Measurements from ENCODE around the gene ZBTB7C. TPM values are rescaled to one million over a fixed set of nuclear protein-coding genes. Genes with fewer than 3 reads are reported as not detected.

Gene ZBTB7C
- total RNA-seq, 1 experiment from 2014 or later = not detected

DNA sequence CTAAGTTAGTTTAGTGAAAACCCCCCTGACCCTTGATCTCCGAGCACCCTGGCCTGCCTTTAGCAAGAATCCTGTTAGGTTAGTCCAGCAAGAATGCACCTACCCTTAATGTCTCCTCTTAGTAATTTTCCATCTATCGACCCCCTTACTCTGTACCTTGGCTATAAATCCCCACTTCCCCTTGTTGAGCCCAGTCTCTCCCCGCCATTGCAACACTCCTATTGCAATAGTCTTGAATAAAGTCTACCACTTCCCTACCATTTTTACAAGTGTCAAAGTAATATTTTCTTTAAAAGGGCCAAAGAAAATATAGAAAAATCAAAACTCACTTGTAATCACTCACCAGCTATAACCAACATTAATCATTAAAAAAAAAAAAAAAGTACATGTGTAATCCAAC, 4.2 kb upstream of the ZBTB7C start:
- no TSS peak for BruUV-seq (replicated peaks)
- no peaks in the 10 kb centered on the region for H3K9me3 Mint-ChIP-seq (ENCODE audit: low read depth, unreplicated experiment)
- no peak for DNase-seq
- peaks cover 85% of the 10 kb centered on the region for H3K27me3 Mint-ChIP-seq (ENCODE audit: unreplicated experiment)
- intact Hi-C loops (cut with micrococcal nuclease; ENCODE audit: unreplicated experiment) = loop anchor here (10.0 kb wide), 1 partner anchor 179 kb away; no protein-coding TSS in a partner anchor
- H3K4me1 Mint-ChIP-seq (ENCODE audit: low read depth, unreplicated experiment) = peaks cover 7% of the 10 kb centered on the region
- TF ChIP-seq CTCF (IDR thresholded peaks at IDR 0.05; ENCODE audit: unreplicated experiment) = no peak
- H3K27ac Mint-ChIP-seq (ENCODE audit: unreplicated experiment) = no peak overlapping the region
- CTCF ChIA-PET = no interaction called here
- no peak overlapping the region for H3K4me3 Mint-ChIP-seq (ENCODE audit: low read depth, unreplicated experiment)
- peaks cover 6% of the 10 kb centered on the region for H3K36me3 Mint-ChIP-seq (ENCODE audit: insufficient read depth, unreplicated experiment)

DNA sequence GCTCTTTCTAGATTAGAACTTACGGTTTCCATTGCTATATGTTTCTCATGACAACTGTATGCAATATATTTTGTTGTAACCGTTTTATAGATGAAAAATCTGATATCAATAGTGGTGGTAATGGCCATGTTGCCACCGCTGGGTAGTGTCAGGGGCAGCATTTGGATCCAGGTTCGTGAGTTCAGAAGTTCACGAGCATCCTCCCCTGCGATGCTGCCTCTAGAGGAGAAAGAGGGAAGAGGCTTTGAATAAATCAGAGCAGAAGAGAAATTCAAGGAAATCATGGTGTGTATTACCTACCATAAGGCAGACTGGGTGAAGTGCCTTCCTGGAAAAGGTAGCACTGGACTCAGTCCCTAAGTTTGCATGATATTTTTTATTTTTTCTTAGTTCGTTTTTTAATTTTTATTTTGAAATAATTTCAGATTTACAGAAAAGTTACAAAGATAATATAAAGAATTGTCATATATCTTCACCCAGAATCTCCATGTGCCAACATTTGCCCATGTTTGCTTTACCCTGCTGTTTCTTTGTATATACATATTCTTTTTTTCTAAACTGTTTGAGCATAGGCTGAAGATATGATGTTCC, 3.3 kb upstream of the ZBTB7C start:
- Mint-ChIP-seq H3K36me3 (ENCODE audit: insufficient read depth, unreplicated experiment) (peaks cover 6% of the 10 kb centered on the region), H3K9me3 (ENCODE audit: low read depth, unreplicated experiment) (no peaks in the 10 kb centered on the region), H3K4me3 (ENCODE audit: low read depth, unreplicated experiment) (no peak overlapping the region), H3K27me3 (ENCODE audit: unreplicated experiment) (peaks cover 85% of the 10 kb centered on the region), H3K4me1 (ENCODE audit: low read depth, unreplicated experiment) (peaks cover 7% of the 10 kb centered on the region), H3K27ac (ENCODE audit: unreplicated experiment) (no peak overlapping the region)
- peak; percentile 57 for TF ChIP-seq CTCF (IDR thresholded peaks at IDR 0.05; ENCODE audit: unreplicated experiment)
- intact Hi-C loops (cut with micrococcal nuclease; ENCODE audit: unreplicated experiment) = loop anchor here (10.0 kb wide), 1 partner anchor 178 kb away; no protein-coding TSS in a partner anchor
- CTCF ChIA-PET = interaction anchor here (1.0 kb wide), 1 partner anchor 32 kb away, joined by 4 read pairs; no protein-coding TSS in a partner anchor
- BruUV-seq (replicated peaks) = no TSS peak
- DNase-seq = peak; percentile 45

- CTCF ChIA-PET = no interaction called here
- Mint-ChIP-seq H3K4me3 (ENCODE audit: low read depth, unreplicated experiment) (peak overlapping the region; percentile 75), H3K27ac (ENCODE audit: unreplicated experiment) (no peak overlapping the region), H3K27me3 (ENCODE audit: unreplicated experiment) (peaks cover 85% of the 10 kb centered on the region), H3K4me1 (ENCODE audit: low read depth, unreplicated experiment) (peaks cover 7% of the 10 kb centered on the region), H3K36me3 (ENCODE audit: insufficient read depth, unreplicated experiment) (peaks cover 6% of the 10 kb centered on the region), H3K9me3 (ENCODE audit: low read depth, unreplicated experiment) (no peaks in the 10 kb centered on the region)
- intact Hi-C loops (cut with micrococcal nuclease; ENCODE audit: unreplicated experiment) = loop anchor here (10.0 kb wide), 1 partner anchor 176 kb away; no protein-coding TSS in a partner anchor
- no peak for TF ChIP-seq CTCF (IDR thresholded peaks at IDR 0.05; ENCODE audit: unreplicated experiment)
- BruUV-seq (replicated peaks) = no TSS peak
- DNase-seq = peak; percentile 94
Observed at GRCh38 chr18:48410095-48410920, 1.1 kb upstream of the ZBTB7C start.

- TF ChIP-seq CTCF (IDR thresholded peaks at IDR 0.05; ENCODE audit: unreplicated experiment) = no peak
- no peaks in the 10 kb centered on the region for H3K9me3 Mint-ChIP-seq (ENCODE audit: low read depth, unreplicated experiment)
- peaks cover 6% of the 10 kb centered on the region for H3K36me3 Mint-ChIP-seq (ENCODE audit: insufficient read depth, unreplicated experiment)
- CTCF ChIA-PET = no interaction called here
- H3K4me3 Mint-ChIP-seq (ENCODE audit: low read depth, unreplicated experiment) = peak overlapping the region; percentile 75
- BruUV-seq (replicated peaks) = no TSS peak
- no peak overlapping the region for H3K27ac Mint-ChIP-seq (ENCODE audit: unreplicated experiment)
- peak; percentile 15 for DNase-seq
- intact Hi-C loops (cut with micrococcal nuclease; ENCODE audit: unreplicated experiment) = loop anchor here (10.0 kb wide), 1 partner anchor 175 kb away; no protein-coding TSS in a partner anchor
- H3K4me1 Mint-ChIP-seq (ENCODE audit: low read depth, unreplicated experiment) = peaks cover 7% of the 10 kb centered on the region
- H3K27me3 Mint-ChIP-seq (ENCODE audit: unreplicated experiment) = peaks cover 85% of the 10 kb centered on the region
Observed at GRCh38 chr18:48409591-48410094, 460 bp upstream of the ZBTB7C start.

Measured in Calu3 (cell line).